ENCODE results near the gene MMP3. TPM values are rescaled to one million over a fixed set of nuclear protein-coding genes. Genes with fewer than 3 reads are reported as not detected.

MMP3 gene
- polyA plus RNA-seq, 1 donor: not detected

GRCh38 chr11:102831489-102832440, 11.6 kb downstream of the MMP3 start:
- peak; percentile 31 for DNase-seq (ENCODE audit: low read depth)

- no peak for DNase-seq (ENCODE audit: low read depth)
Measured at GRCh38 chr11:102831128-102831488, 12.3 kb downstream of the MMP3 start.

DNA sequence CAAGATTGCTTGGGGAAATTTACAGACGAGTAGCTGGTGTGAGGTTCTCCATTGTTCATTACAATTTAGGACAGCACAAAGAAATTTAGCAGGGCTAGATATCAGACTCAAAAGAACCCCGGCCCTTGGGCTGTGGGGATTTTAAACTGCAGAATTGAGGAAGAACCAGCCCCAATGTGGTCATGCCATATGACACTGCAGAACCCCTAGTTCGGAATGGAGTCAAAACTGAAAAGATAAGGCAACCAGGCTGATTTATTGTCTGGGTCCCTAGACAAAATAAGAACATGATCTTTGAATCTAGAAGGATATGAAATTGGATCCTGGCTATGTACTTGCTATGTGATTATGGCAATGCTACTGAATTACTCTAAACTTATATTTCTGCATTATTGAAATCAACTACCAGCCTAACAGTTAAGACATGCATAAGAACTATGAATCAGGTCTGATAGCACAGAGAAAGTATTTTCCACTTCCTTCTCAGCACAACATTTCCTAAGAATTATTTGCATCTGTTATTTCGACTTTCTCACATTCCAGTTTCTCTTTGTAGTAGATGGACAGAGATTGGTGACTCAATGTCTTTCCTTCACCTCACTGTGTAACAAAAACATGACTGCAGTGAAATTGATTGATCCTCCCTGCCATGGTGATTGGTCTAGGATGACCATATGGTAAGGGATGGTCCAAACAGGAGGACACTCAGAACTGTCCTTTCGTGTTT, 13.2 kb downstream of the MMP3 start:
- no peak for DNase-seq (ENCODE audit: low read depth)

DNA sequence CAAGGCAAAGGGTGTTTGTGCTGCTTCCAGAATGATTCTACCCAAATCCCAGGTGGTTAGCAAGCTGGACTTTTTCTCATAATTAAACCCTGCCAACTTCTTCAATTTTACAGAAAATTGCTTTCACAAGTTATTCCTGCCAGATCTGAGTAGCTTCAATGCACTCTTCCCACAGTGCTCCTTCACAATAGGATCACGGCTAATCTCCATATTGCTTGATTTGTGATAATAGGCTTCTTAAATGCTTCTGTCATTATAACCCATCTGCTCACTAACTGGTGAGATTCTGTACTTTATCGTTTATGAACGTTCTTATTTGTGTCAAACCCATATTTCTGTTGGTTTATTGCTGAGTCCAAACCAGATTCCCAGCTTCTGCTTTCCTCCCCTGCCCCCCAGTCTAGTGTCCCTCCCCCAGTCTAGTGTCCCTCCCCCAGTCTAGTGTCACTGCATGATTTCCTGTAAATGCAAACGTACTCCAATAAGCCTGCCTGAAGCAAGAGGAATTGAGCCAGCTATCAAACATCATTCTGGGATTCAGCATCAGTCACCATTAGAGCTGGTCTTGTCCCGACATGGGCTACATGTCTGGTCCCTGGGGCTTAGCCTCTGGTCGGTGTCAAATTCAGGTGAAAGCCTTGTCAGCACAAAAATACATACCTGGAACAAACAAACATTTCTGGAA, 14.0 kb downstream of the MMP3 start:
- no peak for DNase-seq (ENCODE audit: low read depth)

- DNase-seq (ENCODE audit: low read depth): no peak
Measured at GRCh38 chr11:102824556-102824955, 18.9 kb downstream of the MMP3 start.

DNA sequence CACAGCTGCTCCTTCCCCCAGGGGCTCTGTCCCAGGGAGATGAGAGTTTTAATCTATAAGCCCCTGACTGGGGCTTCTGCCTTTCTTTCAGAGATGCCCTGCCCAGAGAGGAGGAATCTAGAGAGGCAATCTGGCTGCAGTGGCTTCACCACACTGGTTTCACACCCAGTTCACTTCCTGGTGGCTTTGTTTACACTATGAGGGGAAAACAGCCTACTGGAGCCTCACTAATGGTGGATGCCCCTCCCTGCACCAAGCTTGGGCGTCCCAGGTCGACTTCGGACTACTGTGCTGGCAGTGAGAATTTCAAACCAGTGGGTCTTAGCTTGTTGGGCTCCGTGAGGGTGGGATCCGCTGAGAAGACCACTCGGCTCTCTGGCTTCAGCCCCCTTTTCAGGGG, 23.9 kb downstream of the MMP3 start:
- no peak for DNase-seq (ENCODE audit: low read depth)

DNA sequence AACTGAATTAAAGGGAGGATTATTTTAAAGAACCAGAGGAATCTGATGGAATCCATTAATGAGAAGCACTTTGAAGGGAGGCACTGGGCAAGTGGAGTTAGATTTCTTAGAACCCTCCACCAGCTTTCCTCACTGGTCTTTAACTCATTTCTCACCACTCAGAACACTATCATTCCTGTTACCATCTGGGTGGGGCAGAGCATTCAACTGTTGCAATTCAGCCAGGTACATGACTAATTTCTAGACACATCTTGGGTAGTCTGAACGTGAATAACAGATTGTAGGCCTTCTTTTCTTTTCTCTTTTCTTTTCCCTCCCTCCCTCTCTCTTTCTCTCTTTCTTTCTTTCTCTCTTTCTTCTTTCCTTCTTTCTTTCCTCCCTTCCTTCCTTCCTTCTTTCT, 29.9 kb downstream of the MMP3 start:
- no peak for DNase-seq (ENCODE audit: low read depth)

- DNase-seq (ENCODE audit: low read depth): no peak
Measured at GRCh38 chr11:102812188-102812587, 31.2 kb downstream of the MMP3 start.

DNA sequence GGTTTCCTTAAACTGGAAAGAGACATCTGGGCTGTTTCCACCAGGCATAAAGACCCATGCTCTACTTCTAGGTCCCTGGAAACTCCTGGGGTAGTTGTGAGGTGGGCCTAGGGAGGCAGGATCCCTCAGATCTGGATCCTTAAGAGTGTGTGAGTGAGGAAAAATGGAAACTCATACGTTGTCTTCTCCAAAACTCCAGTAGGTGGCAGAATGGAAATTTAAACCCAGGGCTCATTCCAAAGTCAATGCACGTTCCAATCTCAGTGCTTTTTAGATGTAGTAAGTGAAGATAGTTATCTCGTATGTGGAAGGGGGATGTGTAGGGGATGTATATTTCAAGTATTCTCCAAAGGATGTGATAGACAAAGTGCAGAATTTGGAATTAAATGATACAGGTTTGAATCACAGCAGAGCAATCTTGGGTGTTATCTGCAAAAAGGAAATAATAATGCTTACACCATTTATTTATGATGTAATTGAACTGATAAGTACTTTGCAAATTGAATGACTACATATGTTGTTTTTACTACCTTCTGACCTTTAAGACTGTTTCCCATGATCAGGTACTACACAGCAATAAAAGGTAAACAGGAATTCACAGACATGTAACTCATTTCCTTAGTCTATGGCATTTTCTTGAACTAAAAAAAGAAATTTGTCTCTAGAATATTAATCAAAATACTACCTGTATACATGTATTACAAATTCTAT, 32.3 kb downstream of the MMP3 start:
- no peak for DNase-seq (ENCODE audit: low read depth)

DNA sequence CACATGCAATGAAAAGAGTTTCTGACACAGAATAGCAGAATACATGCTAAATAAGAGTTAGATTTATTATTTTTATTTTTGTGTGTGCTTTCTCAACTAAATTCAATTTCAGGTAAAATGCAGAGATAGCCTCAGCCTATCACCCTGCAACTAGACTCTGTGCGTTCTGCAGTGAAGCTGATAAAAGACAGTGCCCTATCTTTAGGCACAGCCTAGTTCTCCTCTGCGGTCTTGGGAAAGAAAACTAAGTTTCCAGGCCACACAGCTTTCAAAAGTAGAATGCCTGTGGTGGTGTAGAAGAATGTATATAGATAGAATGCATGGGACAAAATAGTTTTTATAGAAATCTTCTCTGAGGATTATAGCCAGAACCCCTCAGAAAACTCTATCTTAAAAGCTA, 33.4 kb downstream of the MMP3 start:
- no peak for DNase-seq (ENCODE audit: low read depth)

GRCh38 chr11:102807921-102808320, 35.5 kb downstream of the MMP3 start:
- DNase-seq (ENCODE audit: low read depth): no peak

DNA sequence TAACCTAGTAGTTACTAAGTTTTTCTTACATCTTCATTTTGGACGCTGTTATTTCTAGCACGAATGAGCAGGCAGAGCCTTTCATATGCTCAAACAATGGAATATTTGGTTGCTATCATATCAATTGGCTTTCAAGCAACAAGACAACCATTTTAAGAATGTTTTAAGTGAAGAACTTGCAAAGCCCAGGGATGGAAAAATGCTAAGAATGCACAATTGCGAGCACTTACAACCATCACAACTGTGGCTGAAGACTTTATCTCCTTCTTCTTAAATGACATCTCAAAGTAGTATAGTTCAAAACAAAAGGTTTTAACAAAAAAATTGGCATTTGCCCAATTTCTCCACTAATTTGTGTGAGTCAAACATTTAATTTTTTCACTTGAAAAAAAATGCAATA, 37.1 kb downstream of the MMP3 start:
- no peak for DNase-seq (ENCODE audit: low read depth)

DNA sequence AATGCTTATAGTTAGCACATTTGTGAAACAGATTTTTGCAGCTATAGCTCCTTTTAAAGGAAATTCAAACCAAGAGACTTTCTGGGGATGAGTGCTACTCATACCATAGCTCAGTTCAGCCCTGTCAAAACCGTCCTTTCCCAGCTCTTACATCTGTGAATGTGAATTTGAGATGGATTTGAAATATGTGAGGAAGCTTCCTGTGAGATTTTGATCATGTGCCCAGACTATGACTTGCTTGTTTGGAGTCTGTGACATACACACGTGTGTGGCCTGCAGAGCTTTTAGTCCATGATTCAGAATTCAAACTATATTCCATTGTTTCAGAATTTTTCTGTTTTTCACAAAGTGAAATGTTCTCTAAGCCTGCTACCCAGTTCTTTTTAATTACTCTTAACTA, 41.1 kb downstream of the MMP3 start:
- peak; percentile 73 for DNase-seq (ENCODE audit: low read depth)

GRCh38 chr11:102800767-102801166, 42.6 kb downstream of the MMP3 start:
- DNase-seq (ENCODE audit: low read depth): peak; percentile 50

- peak; percentile 41 for DNase-seq (ENCODE audit: low read depth)
Measured at GRCh38 chr11:102799681-102800340, 43.6 kb downstream of the MMP3 start.

GRCh38 chr11:102798012-102798746, 45.2 kb downstream of the MMP3 start, which contains the start of gene MMP1:
Gene MMP1, minus strand, starts transcription at chr11:102798160. Its CDS starts 68 bp downstream, at chr11:102798092.
- no peak for DNase-seq (ENCODE audit: low read depth)

DNA sequence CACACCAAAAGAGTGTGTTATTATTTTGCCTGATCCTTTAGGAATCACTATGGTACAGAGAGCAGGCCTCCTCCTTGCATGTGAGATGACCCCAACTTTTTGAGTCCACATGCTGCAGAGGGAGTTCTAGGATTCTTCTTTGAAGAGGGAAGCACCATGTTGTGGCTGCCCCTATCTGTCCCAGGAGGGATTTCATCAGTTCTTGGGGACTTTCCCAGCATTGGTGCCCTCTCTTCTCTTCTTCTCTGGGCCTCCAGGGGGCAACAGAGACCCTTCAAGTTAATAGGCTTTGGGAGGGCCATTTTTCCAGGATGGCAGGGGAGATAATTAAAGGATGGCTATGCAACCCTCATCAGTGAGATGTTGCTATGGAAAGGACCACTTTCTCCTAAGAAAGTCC, 49.0 kb downstream of the MMP3 start:
- DNase-seq (ENCODE audit: low read depth): no peak

- no peak for DNase-seq (ENCODE audit: low read depth)
Measured at GRCh38 chr11:102793677-102794290, 49.6 kb downstream of the MMP3 start.

- DNase-seq (ENCODE audit: low read depth): no peak
Measured at GRCh38 chr11:102792604-102793003, 50.8 kb downstream of the MMP3 start.

Measured in forelimb muscle (tissue), 1 donor.